SW 1271 (cell line): Measurements from ENCODE around the gene XIRP1.

Experiments used
- DNase-seq, 2 experiments: peaks; one replicate each; lab custom pipeline; 2025; lab: John Stamatoyannopoulos, UW

The XIRP1 gene

GRCh38 chr3:39166932-39167532 lies 25.4 kb downstream of the XIRP1 start:
- DNase-seq, result peak; percentile 15 to 60

GRCh38 chr3:39166134-39166710 lies 26.2 kb downstream of the XIRP1 start:
- peak; percentile 61 to 79 for DNase-seq

GRCh38 chr3:39165518-39165917 lies 26.9 kb downstream of the XIRP1 start:
- DNase-seq, result no peak

GRCh38 chr3:39164414-39164813 lies 28.0 kb downstream of the XIRP1 start:
- no peak for DNase-seq

- no peak for DNase-seq
Measured at GRCh38 chr3:39158148-39158715, 34.2 kb downstream of the XIRP1 start.

- DNase-seq, result no peak
Measured at GRCh38 chr3:39157359-39157758, 35.0 kb downstream of the XIRP1 start.

- no peak for DNase-seq
Measured at GRCh38 chr3:39156421-39156820, 36.0 kb downstream of the XIRP1 start.

- DNase-seq, result peak in 1 of 2 experiments; percentile 17
Measured at GRCh38 chr3:39154280-39155021, 37.9 kb downstream of the XIRP1 start.

GRCh38 chr3:39153977-39154279 lies 38.5 kb downstream of the XIRP1 start:
- no peak for DNase-seq

GRCh38 chr3:39150803-39151631 lies 41.4 kb downstream of the XIRP1 start:
- peak; percentile 76 to 88 for DNase-seq

- peak in 1 of 2 experiments; percentile 44 for DNase-seq
Measured at GRCh38 chr3:39150148-39150802, 42.1 kb downstream of the XIRP1 start.

- DNase-seq, result no peak
Measured at GRCh38 chr3:39149498-39150147, 42.8 kb downstream of the XIRP1 start.

- DNase-seq, result no peak
Measured at GRCh38 chr3:39149059-39149455, 43.3 kb downstream of the XIRP1 start.

GRCh38 chr3:39148435-39149058 lies 43.8 kb downstream of the XIRP1 start:
- no peak for DNase-seq

GRCh38 chr3:39147711-39148434 lies 44.5 kb downstream of the XIRP1 start:
- DNase-seq, result peak; percentile 50 to 65

GRCh38 chr3:39146611-39147591 lies 45.5 kb downstream of the XIRP1 start:
- DNase-seq, result peak; percentile 84 to 89

- no peak for DNase-seq
Measured at GRCh38 chr3:39146083-39146501, 46.3 kb downstream of the XIRP1 start.

- DNase-seq, result no peak
Measured at GRCh38 chr3:39144748-39145380, 47.5 kb downstream of the XIRP1 start.
